ENCODE results near the gene DDX47. TPM values are rescaled to one million over a fixed set of nuclear protein-coding genes. Genes with fewer than 3 reads are reported as not detected.
"Not testable (repeated sequence)": the region's sequence is repeated elsewhere in the genome, so short reads cannot be mapped to it uniquely, and the experiment has no call there.

DDX47 gene
- total RNA-seq, 1 experiment from 2014 or later = 64.8 TPM

GRCh38 chr12:12837813-12838153 lies 24.6 kb downstream of the DDX47 start (continued):
- TF ChIP-seq AFF4 (CRISPR knock-in tag; IDR thresholded peaks at IDR 0.05; ENCODE audit: borderline replicate concordance) (no peak), ATF3 (CRISPR knock-in tag; conservative IDR thresholded peaks at IDR 0.05) (no peak), GRHL2 (CRISPR knock-in tag; IDR thresholded peaks at IDR 0.05; ENCODE audit: insufficient replicate concordance, severe bottlenecking) (no peak)

- H3K4me3 Mint-ChIP-seq = no peak overlapping the region
- no peak overlapping the region for H3K27ac Mint-ChIP-seq
- POLR2A ChIA-PET = no interaction called here
- peaks cover 9% of the 10 kb centered on the region for H3K4me1 Mint-ChIP-seq
- H3K9me3 Mint-ChIP-seq = no peaks in the 10 kb centered on the region
- no peak for DNase-seq (ENCODE audit: low spot score)
- H3K36me3 Mint-ChIP-seq = no peaks in the 10 kb centered on the region; the same call in 1 of the 2 replicates
- ATAC-seq = no peak
- H3K27me3 Mint-ChIP-seq (ENCODE audit: low read depth) = no peaks in the 10 kb centered on the region
- TF ChIP-seq ZNF416 (CRISPR knock-in tag; IDR thresholded peaks at IDR 0.05) (no peak), EMX1 (CRISPR knock-in tag; IDR thresholded peaks at IDR 0.05) (no peak), ARID4B (CRISPR knock-in tag; IDR thresholded peaks at IDR 0.05; ENCODE audit: borderline replicate concordance) (no peak)
- CTCF ChIA-PET = interaction anchor here (2.9 kb wide), 1 partner anchor 40 kb away, joined by 16 read pairs; no protein-coding TSS in a partner anchor
Observed at GRCh38 chr12:12839003-12839395, 25.9 kb downstream of the DDX47 start.

- H3K9me3 Mint-ChIP-seq; ATAC-seq; H3K4me3 Mint-ChIP-seq; H3K27ac Mint-ChIP-seq; H3K4me1 Mint-ChIP-seq; POLR2A ChIA-PET; DNase-seq (ENCODE audit: low spot score); CTCF ChIA-PET; H3K27me3 Mint-ChIP-seq (ENCODE audit: low read depth); H3K36me3 Mint-ChIP-seq: not testable (repeated sequence)
Observed at GRCh38 chr12:12839439-12839838, 26.3 kb downstream of the DDX47 start.

GRCh38 chr12:12839873-12840579 lies 26.9 kb downstream of the DDX47 start:
- H3K4me3 Mint-ChIP-seq = no peak overlapping the region
- ATAC-seq (no peak), DNase-seq (ENCODE audit: low spot score) (no peak)
- H3K36me3 Mint-ChIP-seq = no peaks in the 10 kb centered on the region
- H3K9me3 Mint-ChIP-seq = no peaks in the 10 kb centered on the region
- peaks cover 9% of the 10 kb centered on the region for H3K4me1 Mint-ChIP-seq
- H3K27ac Mint-ChIP-seq = no peak overlapping the region
- ChIA-PET CTCF (no interaction called here), POLR2A (no interaction called here)
- H3K27me3 Mint-ChIP-seq (ENCODE audit: low read depth) = no peaks in the 10 kb centered on the region
- TF ChIP-seq ZNF281 (CRISPR knock-in tag; IDR thresholded peaks at IDR 0.05) (no peak), E2F1 (CRISPR knock-in tag; IDR thresholded peaks at IDR 0.05) (no peak), PRDM15 (CRISPR knock-in tag; IDR thresholded peaks at IDR 0.05) (no peak), E2F4 (CRISPR knock-in tag; IDR thresholded peaks at IDR 0.05; ENCODE audit: borderline replicate concordance, low read depth) (no peak)

Measured in WTC11 (cell line).